Kidney tubule cell (primary cell): ENCODE measurements around the gene ADAT1.
A peak's percentile ranks its signal among the peaks of the same experiment; 100 is the strongest.

Experiments
- DNase-seq: peaks from one replicate; pipeline ENCODE4 v3.0.0-alpha.2; 2018; ENCODE audit warnings: low spot score

Gene ADAT1

GRCh38 chr16:75622761-75623605 lies at the start of gene ADAT1:
Gene ADAT1 (minus strand): TSS chr16:75623281. CDS start chr16:75620799, 2,482 bp downstream.
- peak; percentile 97 for DNase-seq

- no peak for DNase-seq
These were observed 44.4 kb upstream of the ADAT1 start for GRCh38 chr16:75667503-75667902.

- DNase-seq, result no peak
These were observed 37.7 kb upstream of the ADAT1 start for GRCh38 chr16:75660726-75661302.

GRCh38 chr16:75660321-75660720 lies 37.2 kb upstream of the ADAT1 start:
- no peak for DNase-seq

- DNase-seq, result no peak
These were observed 35.1 kb upstream of the ADAT1 start for GRCh38 chr16:75658175-75658574.

- no peak for DNase-seq
These were observed 30.8 kb upstream of the ADAT1 start for GRCh38 chr16:75653922-75654321.

- DNase-seq, result peak; percentile 69
These were observed 25.4 kb upstream of the ADAT1 start for GRCh38 chr16:75648265-75649076.

GRCh38 chr16:75647492-75648264 lies 24.6 kb upstream of the ADAT1 start, which contains the start of the genes KARS1 and TERF2IP:
Gene KARS1 (minus strand): TSS chr16:75647665. CDS start chr16:75647639, 26 bp downstream.
Gene TERF2IP (plus strand): TSS chr16:75647773. CDS start chr16:75647883, 110 bp downstream.
- peak; percentile 95 for DNase-seq

- no peak for DNase-seq
These were observed 24.0 kb upstream of the ADAT1 start for GRCh38 chr16:75647112-75647491.

GRCh38 chr16:75644240-75645012 lies 21.3 kb upstream of the ADAT1 start:
- DNase-seq, result peak; percentile 72

- no peak for DNase-seq
These were observed 17.5 kb upstream of the ADAT1 start for GRCh38 chr16:75640598-75640997.

- no peak for DNase-seq
These were observed 12.0 kb upstream of the ADAT1 start for GRCh38 chr16:75635036-75635435.

GRCh38 chr16:75632857-75633256 lies 9.8 kb upstream of the ADAT1 start:
- no peak for DNase-seq

- no peak for DNase-seq
These were observed 7.0 kb upstream of the ADAT1 start for GRCh38 chr16:75630052-75630451.

GRCh38 chr16:75629132-75629531 lies 6.1 kb upstream of the ADAT1 start:
- DNase-seq, result no peak

GRCh38 chr16:75628351-75628750 lies 5.3 kb upstream of the ADAT1 start:
- no peak for DNase-seq

GRCh38 chr16:75627851-75628250 lies 4.8 kb upstream of the ADAT1 start:
- no peak for DNase-seq

GRCh38 chr16:75626806-75627205 lies 3.7 kb upstream of the ADAT1 start:
- no peak for DNase-seq

- DNase-seq, result no peak
These were observed 1.8 kb upstream of the ADAT1 start for GRCh38 chr16:75624921-75625334.

- peak; percentile 28 for DNase-seq
These were observed 2.0 kb downstream of the ADAT1 start for GRCh38 chr16:75621170-75621477.
